Spinal cord (tissue), 10 donors: ENCODE data around the gene TAF9B. TPM values are rescaled to one million over a fixed set of nuclear protein-coding genes. Genes with fewer than 3 reads are reported as not detected.
"Not testable (repeated sequence)": the region's sequence is repeated elsewhere in the genome, so short reads cannot be mapped to it uniquely, and the experiment has no call there.

ENCODE experiments used
- DNase-seq, 6 donors: peaks; one replicate each; pipeline versions ENCODE4 v3.0.0 to v3.0.0-alpha.2; 2013 to 2015; ENCODE audit warnings: low spot score in 6 of 6, low read depth in 4 of 6
- H3K27ac ChIP-seq: one replicate; pipeline ENCODE4 v1.5.1; 2013; ENCODE audit warnings: low read depth, low read length, control low read depth
- H3K27me3 ChIP-seq: one replicate; pipeline ENCODE4 v1.6.1; 2013; ENCODE audit warnings: low read length; ENCODE audit not compliant: control insufficient read depth, insufficient read depth
- H3K36me3 ChIP-seq: one replicate; pipeline ENCODE4 v1.6.1; 2013; ENCODE audit warnings: low read length; ENCODE audit not compliant: control insufficient read depth, insufficient read depth
- H3K4me1 ChIP-seq: one replicate; pipeline ENCODE4 v1.6.1; 2013; ENCODE audit warnings: low read length; ENCODE audit not compliant: control insufficient read depth, insufficient read depth
- H3K4me3 ChIP-seq: one replicate; pipeline ENCODE4 v1.5.1; 2013; ENCODE audit warnings: low read depth, low read length, control low read depth
- H3K9me3 ChIP-seq: one replicate; pipeline ENCODE4 v1.6.1; 2013; ENCODE audit warnings: low read length; ENCODE audit not compliant: control insufficient read depth, insufficient read depth
- WGBS: methylation state at CpG from one replicate; pipeline ENCODE4 v1.1.5; 2013; ENCODE audit warnings: missing lambda C conversion rate; ENCODE audit not compliant: insufficient coverage; 5-methylcytosine and 5-hydroxymethylcytosine counted together
- long read RNA-seq, 4 donors: transcript quantifications; one replicate each; lab custom pipeline, GENCODE V29; 2026
- polyA plus RNA-seq, 2 donors: library from polyadenylated mRNA; unstranded; fragments of 120-200 nt; gene quantifications; one replicate each; pipeline ENCODE4 v1.2.1, GENCODE V29; 2013; ENCODE audit not compliant: insufficient read length in 2 of 2
- total RNA-seq, 2 donors: library from RNA; depleted of rRNA in 1 of 2; stranded (reverse); fragments of 120-200 nt in 1 of 2; fragments of >200 nt in 1 of 2; gene quantifications; one replicate each; pipeline versions ENCODE4 v1.2.3 to v1.2.4, GENCODE V29; 2013 to 2014
- donor health status: healthy.

The TAF9B gene
- total RNA-seq (10 to 100 TPM; 30.3 to 43.6 TPM), polyA plus RNA-seq (10 to 100 TPM; 43.4 to 55.7 TPM)
- long read RNA-seq, donor 1, transcript TAF9B-201 (7 exons, 2,713 nt): major isoform, 23 of 24 reads
- long read RNA-seq, donor 1, partial matches to known transcripts: 0 of 24 reads
- long read RNA-seq, donor 1, other reads (novel, unspliced or antisense): 0 of 24 reads
- long read RNA-seq, donor 2, transcript TAF9B-201 (7 exons, 2,713 nt): major isoform, 7 of 7 reads
- long read RNA-seq, donor 2, partial matches to known transcripts: 0 of 7 reads
- long read RNA-seq, donor 2, other reads (novel, unspliced or antisense): 0 of 7 reads
- long read RNA-seq, donor 3, transcript TAF9B-201 (7 exons, 2,713 nt): major isoform, 17 of 17 reads
- long read RNA-seq, donor 3, partial matches to known transcripts: 0 of 17 reads
- long read RNA-seq, donor 3, other reads (novel, unspliced or antisense): 0 of 17 reads
- long read RNA-seq, donor 4, transcript TAF9B-201 (7 exons, 2,713 nt): major isoform, 12 of 12 reads
- long read RNA-seq, donor 4, partial matches to known transcripts: 0 of 12 reads
- long read RNA-seq, donor 4, other reads (novel, unspliced or antisense): 0 of 12 reads

GRCh38 chrX:78139160-78140123 lies at the start of gene TAF9B:
Gene TAF9B, minus strand, starts transcription at chrX:78139650. Its CDS starts 39 bp downstream, at chrX:78139611.
- WGBS: 30% methylated on average over 56 of the region's 59 CpGs
- Histone ChIP-seq H3K27me3 (no peaks in the 10 kb centered on the region), H3K4me1 (peaks cover 5% of the 10 kb centered on the region), H3K27ac (peak within 1 kb of the TSS; percentile 54), H3K4me3 (peak within 1 kb of the TSS; percentile 76), H3K9me3 (no peaks in the 10 kb centered on the region), H3K36me3 (no peaks in the 10 kb centered on the region)
- peak; percentile 41 to 95 (median 70) for DNase-seq

GRCh38 chrX:78182881-78183280 lies 43.4 kb upstream of the TAF9B start:
- Histone ChIP-seq H3K4me1 (no peaks in the 10 kb centered on the region), H3K27me3 (no peaks in the 10 kb centered on the region), H3K36me3 (no peaks in the 10 kb centered on the region), H3K27ac (no peak overlapping the region), H3K9me3 (no peaks in the 10 kb centered on the region), H3K4me3 (no peak overlapping the region)
- DNase-seq: no peak
- 67% methylated on average over 4 of the region's 7 CpGs for WGBS

GRCh38 chrX:78181307-78181706 lies 41.9 kb upstream of the TAF9B start:
- Histone ChIP-seq H3K4me3 (no peak overlapping the region), H3K27ac (no peak overlapping the region), H3K27me3 (no peaks in the 10 kb centered on the region), H3K9me3 (no peaks in the 10 kb centered on the region), H3K4me1 (no peaks in the 10 kb centered on the region), H3K36me3 (no peaks in the 10 kb centered on the region)
- DNase-seq: no peak

GRCh38 chrX:78168065-78168464 lies 28.6 kb upstream of the TAF9B start:
- Histone ChIP-seq H3K9me3 (no peaks in the 10 kb centered on the region), H3K36me3 (no peaks in the 10 kb centered on the region), H3K27ac (no peak overlapping the region), H3K4me1 (no peaks in the 10 kb centered on the region), H3K27me3 (no peaks in the 10 kb centered on the region), H3K4me3 (no peak overlapping the region)
- DNase-seq: no peak

GRCh38 chrX:78165425-78165824 lies 26.0 kb upstream of the TAF9B start:
- Histone ChIP-seq H3K27me3 (no peaks in the 10 kb centered on the region), H3K36me3 (no peaks in the 10 kb centered on the region), H3K4me3 (no peak overlapping the region), H3K4me1 (no peaks in the 10 kb centered on the region), H3K27ac (no peak overlapping the region), H3K9me3 (no peaks in the 10 kb centered on the region)
- DNase-seq: peak in 1 of 6 donors; percentile 0
- WGBS: 89% methylated on average over 1 of the region's 1 CpG

- H3K27ac ChIP-seq, H3K27me3 ChIP-seq, H3K36me3 ChIP-seq, H3K9me3 ChIP-seq, DNase-seq, H3K4me1 ChIP-seq, H3K4me3 ChIP-seq: not testable (repeated sequence)
- 94% methylated on average over 3 of the region's 4 CpGs for WGBS
Observed at GRCh38 chrX:78163175-78163574, 23.7 kb upstream of the TAF9B start.

- H3K4me3 ChIP-seq, H3K27me3 ChIP-seq, H3K27ac ChIP-seq, H3K36me3 ChIP-seq, DNase-seq, H3K4me1 ChIP-seq, H3K9me3 ChIP-seq: not testable (repeated sequence)
- WGBS: 54% methylated on average over 3 of the region's 4 CpGs
Observed at GRCh38 chrX:78160711-78161110, 21.3 kb upstream of the TAF9B start.

- not testable (repeated sequence) for H3K27ac ChIP-seq, H3K4me3 ChIP-seq, H3K36me3 ChIP-seq, DNase-seq, H3K27me3 ChIP-seq, H3K9me3 ChIP-seq, H3K4me1 ChIP-seq
- WGBS: 71% methylated on average over 1 of the region's 10 CpGs
Observed at GRCh38 chrX:78157846-78158245, 18.4 kb upstream of the TAF9B start.

- WGBS: 81% methylated on average over 2 of the region's 2 CpGs
- H3K9me3 ChIP-seq, DNase-seq, H3K4me3 ChIP-seq, H3K27ac ChIP-seq, H3K27me3 ChIP-seq, H3K4me1 ChIP-seq, H3K36me3 ChIP-seq: not testable (repeated sequence)
Observed at GRCh38 chrX:78157373-78157772, 17.9 kb upstream of the TAF9B start.
